D341Med (cell line): Measurements from ENCODE around the gene TRIP12.
"Not testable (repeated sequence)": the region's sequence is repeated elsewhere in the genome, so short reads cannot be mapped to it uniquely, and the experiment has no call there.

Source experiments
- DNase-seq: peaks from one replicate; pipeline ENCODE4 v3.0.0; 2012; ENCODE audit warnings: low spot score

Gene TRIP12

GRCh38 chr2:229920011-229920641 lies 1.7 kb downstream of the TRIP12 start:
- no peak for DNase-seq

- DNase-seq: no peak
Measured at GRCh38 chr2:229917793-229918192, 4.0 kb downstream of the TRIP12 start.

DNA sequence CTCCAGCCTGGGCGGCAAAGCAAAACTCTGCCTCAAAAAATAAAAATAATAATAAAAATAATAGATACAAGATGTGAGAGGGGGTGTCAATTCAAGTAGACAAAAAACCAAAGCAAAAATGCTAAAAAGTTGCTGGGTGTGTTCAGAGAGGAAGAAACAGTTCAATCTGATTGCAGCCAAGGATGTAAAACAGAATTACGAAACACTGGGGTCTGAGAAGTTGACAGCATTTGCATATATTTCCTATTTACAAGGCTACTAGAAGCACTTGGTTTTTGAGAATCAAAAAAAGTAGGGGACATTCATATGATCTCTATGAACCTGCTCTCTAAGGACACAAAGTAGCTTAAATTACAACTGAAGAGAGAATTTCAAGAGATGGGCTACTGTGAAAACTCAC lies 7.6 kb downstream of the TRIP12 start:
- no peak for DNase-seq

DNA sequence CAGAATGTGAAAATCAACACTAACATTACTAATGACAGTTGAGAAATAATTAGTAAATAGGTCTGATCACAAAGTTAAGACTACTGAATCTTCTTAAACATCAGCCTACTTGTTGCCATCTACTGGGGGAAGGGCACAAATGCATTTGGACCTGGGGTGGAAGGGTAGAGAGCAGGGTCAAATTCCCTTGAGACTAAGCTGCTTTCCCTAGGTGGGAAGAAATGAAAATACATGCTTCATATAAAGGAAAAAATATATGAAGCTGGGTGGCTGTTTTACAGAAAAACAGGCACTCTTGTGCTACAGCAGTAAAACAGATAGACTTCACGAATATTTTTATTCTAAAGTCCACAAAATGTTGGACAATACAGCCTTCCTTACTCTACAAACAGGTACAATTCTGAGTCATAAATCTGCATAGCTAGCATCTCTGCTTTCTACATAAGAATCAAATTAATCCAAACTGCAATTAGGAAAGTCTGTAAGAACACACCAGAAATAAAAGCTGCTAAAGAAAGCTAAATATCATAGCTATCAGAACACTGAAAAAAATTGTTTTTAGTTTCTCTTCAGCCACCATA lies 10.9 kb downstream of the TRIP12 start:
- peak; percentile 33 for DNase-seq

DNA sequence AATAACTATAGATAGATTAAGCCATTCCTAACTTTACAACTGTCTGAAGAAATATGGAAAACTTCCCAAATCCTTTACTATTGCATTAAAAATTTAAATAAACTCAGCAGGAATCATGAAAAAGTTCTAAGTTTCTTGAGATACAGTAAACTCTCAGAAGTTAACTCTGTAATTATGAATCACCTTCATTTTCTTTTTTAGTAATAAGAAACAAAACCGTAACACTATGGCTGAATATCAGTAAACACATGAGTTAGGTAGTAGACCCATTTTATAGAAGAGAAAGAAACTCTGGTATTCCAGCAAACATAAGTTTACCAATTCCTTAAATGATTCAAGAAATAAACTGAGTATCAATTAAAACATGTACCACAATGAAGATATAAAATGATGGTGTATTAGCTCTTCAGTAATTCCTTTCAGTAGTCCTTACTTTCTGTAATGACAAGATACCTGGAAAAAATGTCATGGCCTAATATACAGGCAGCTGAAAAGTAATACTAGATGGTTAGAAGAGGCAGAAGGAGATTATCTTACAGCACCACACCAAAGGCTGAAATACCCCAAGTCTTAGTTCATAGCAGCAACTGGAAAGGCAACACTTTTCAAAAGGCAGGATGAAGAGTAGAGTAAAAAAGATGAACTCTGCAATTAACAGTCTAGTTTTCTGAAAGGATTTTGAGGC lies 11.5 kb downstream of the TRIP12 start:
- DNase-seq: no peak

DNA sequence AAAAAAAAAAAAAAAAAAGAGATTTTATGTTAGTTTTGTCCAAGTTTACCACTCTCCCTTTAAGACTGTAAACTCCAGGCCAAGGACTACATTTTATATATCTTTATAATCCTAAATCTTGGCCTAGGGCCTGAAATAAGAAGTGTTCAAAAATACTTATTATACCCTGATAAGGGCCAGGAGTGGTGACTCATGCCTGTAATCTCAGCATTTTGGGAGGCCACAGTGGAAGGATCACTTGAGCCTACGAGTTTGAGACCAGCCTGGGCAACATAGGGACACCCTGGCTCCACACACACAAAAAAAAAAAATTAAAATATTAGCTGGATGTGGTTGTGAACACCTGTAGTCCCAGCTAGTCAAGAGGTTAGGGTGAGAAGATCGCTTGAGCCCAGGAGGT lies 12.7 kb downstream of the TRIP12 start:
- DNase-seq: no peak

GRCh38 chr2:229905601-229906000 lies 16.2 kb downstream of the TRIP12 start:
- no peak for DNase-seq

GRCh38 chr2:229903037-229903436 lies 18.8 kb downstream of the TRIP12 start:
- DNase-seq: no peak

DNA sequence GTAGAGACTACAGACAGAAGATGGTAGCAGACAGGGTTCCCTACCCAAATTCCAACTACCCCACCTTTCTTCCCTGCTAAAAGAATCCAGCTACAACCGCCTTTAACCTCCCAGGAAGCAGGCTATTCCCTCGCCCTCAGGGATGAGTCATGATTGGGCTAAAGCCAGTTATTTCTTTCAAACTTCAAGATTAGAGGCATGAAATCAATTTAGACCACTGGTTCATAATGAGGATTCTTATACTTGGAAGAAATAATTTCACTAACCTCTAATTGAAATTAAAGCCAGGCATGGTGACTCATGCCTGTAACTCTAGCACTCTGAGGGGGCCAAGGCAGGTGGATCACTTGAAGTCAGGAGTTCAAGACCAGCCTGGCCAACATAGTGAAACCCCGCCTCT lies 20.0 kb downstream of the TRIP12 start:
- no peak for DNase-seq

DNA sequence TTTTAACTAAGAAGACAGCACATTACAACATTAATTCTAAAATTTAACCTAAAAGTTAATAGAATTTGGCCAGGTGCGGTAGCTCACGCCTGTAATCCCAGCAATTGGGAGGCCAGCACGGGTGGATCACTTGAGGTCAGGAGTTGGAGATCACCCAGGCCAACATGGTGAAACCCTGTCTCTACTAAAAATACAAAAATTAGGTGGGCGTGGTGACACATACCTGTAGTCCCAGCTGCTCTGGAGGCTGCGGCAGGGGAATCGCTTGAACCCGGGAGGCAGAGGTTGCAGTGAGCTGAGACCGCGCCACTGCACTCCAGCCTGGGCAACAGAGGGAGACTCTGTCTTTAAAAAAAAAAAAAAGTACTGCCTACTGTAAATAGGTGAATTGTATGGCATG lies 21.3 kb downstream of the TRIP12 start:
- not testable (repeated sequence) for DNase-seq

GRCh38 chr2:229900012-229900411 lies 21.8 kb downstream of the TRIP12 start:
- DNase-seq: no peak

GRCh38 chr2:229899604-229900003 lies 22.2 kb downstream of the TRIP12 start:
- DNase-seq: no peak

- no peak for DNase-seq
Measured at GRCh38 chr2:229896857-229897256, 25.0 kb downstream of the TRIP12 start.

DNA sequence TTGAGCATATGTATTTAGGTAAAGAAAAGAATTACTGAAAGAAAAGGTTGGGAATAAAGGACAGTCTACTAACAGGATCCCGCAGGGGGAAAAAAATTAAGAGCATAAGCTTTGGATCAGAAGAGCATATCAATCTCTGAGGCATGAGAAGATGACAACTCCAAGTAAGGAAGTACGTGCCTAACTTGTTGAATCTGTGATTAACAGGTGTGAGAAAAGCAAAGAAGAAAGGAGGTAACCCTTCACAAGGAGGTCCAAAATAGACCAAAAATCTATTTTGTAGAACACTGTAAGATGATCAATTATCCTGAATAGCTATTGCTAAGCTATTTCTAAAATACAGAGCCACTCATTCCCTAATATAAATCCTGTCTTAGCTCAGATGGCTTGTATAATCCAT lies 32.8 kb downstream of the TRIP12 start:
- no peak for DNase-seq

DNA sequence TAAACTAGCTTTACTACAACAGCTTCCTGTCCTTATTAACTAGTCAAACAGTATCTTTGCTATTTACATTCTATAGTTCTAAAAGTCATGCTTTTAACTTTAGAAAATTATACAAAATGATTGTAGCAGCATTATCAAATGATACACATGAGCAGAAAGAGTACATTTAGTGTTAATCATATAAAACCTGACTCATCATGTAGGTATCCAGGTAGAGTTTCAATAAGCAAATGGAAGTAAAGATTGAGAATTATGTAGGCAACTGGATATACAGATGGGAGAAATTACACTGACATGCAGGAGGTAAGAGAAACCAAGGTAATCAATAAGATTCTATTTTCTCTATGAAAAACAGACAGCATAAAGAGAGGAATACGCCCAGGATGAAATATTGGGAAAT lies 33.8 kb downstream of the TRIP12 start:
- DNase-seq: no peak

GRCh38 chr2:229887441-229887840 lies 34.4 kb downstream of the TRIP12 start:
- DNase-seq: no peak

- no peak for DNase-seq
Measured at GRCh38 chr2:229884775-229885699, 36.8 kb downstream of the TRIP12 start.

DNA sequence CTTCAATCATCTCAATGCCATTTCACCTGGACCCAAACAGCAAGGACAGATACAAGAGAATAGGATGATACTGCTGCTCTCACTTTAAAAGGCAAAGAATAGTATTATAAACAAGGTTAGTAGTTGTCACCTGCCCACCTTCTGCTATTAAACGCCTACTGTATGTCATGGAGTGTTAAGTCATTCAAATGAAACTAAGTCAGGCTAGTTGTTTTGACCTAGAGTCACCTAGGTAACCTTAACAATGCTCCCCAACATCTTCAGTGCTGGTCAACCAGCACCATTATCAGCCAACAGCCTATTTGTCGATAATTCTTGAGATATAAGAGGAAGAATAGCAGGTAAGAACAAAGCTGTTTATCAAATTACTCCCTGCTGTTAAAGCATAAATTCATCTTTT lies 39.2 kb downstream of the TRIP12 start:
- DNase-seq: no peak

DNA sequence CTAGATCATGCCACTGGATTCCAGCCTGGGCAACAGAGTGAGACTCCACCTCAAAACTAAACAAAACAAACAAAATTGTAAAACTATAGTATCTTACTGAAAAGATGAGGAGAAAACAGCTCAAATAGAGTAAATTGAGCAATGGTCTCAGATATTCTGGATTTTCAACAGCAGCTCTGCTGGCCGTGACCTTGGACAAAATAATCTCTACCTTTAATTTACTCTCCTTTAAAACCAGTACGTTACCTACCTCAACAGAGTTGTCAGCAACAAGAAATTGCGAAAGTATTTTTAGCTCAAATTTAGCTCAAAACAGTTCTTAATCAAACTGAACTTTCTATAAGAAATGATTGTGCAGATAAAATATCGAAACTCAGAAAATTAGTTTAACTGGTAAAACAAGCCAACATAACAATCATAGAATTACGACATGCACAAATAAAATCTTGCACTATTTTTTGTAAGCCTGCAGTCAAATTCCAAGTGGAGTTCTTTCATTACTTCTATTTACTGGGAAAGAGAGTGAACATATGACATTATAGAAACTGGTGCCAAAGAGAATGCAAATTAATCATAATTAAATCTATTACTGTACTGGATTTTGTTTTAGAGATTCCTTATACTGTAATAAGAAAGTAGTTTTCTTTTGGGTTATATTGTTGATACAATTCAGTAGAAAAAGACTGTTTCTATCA lies 40.8 kb downstream of the TRIP12 start:
- DNase-seq: no peak

GRCh38 chr2:229879191-229879950 lies 42.4 kb downstream of the TRIP12 start:
- no peak for DNase-seq

DNA sequence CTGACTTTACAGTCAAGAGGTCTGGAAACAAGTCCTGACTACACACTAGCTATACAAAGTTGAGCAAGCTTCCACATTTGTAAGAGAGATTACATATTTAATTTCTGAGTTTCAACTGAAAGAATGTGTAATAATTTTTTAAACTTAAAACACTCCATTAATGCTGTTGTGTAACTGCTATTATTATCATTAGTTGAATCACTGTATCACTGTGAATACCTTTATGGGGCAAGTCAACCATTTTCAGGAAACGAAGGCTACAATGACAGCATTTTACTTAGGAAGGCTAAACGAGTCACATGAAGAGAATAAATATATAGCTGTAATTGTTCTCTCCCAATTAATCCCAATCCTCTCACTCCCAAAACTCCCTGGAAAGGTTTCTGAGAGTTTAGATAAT lies 46.3 kb downstream of the TRIP12 start:
- no peak for DNase-seq
